ENCODE measurements around the gene MAP2K3. TPM values are rescaled to one million over a fixed set of nuclear protein-coding genes. Genes with fewer than 3 reads are reported as not detected.
"Not testable (repeated sequence)": the region's sequence is repeated elsewhere in the genome, so short reads cannot be mapped to it uniquely, and the experiment has no call there.

MAP2K3 gene
- total and polyA plus RNA-seq, 8 donors, result 22.6 to 101 (median 40.9) TPM

DNA sequence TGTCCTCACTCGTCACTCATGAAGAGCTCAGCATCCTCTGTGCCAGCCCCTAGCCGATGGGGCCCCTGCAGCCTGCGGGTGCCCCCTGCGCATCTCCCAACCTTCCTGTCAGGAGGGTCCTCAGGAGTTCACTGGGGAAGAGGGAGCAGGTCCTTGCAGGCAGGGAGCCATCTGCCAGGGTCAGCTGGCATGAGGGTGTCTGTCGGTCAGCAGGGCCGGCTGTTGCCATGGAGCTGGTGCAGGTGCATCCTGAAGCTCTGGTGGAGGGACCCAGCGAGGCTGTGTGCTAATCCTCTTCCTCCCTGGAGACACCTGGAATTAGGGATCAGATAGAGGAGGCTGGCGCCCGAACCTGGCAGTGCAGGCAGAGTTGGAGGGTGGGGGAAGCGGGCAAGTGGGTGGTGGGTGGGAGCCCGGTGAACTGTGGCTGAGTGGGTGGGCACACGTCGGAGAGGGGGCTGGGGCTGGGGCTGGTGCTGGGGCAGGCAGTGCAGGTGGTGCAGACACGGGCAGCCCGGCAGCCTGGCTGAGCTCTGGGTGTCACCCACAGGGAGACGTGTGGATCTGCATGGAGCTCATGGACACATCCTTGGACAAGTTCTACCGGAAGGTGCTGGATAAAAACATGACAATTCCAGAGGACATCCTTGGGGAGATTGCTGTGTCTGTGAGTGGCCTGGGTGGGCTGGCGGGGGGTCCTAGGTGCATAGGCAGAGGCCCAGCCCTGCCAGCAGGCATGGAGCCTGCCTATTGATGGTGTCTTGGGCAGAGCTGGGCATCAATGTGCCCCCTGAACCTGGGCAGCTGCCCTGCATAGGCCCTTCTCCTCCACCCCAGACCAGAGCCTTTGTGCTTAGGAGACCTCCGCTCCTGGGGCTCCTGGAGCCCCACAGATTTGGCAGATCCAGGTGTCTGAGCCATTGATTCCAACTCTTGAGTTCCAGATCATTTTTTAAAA, 17.4 kb downstream of the MAP2K3 start:
- H3K9me3 ChIP-seq, result no peaks in the 10 kb centered on the region
- intact Hi-C loops (cut with DNase I; ENCODE audit: low total_unique reads), result no loop called here
- H3K36me3 ChIP-seq, result peaks cover 80 to 92% (median 86%) of the 10 kb centered on the region in 4 donors
- peaks cover 0 to 10% (median 5%) of the 10 kb centered on the region in 4 donors for H3K4me1 ChIP-seq
- peak in 1 of 2 donors; percentile 29 for DNase-seq
- whole genome bisulfite sequencing, 5 donors, result 64 to 73% (median 70%) methylated on average over 19 of the region's 19 CpGs
- H3K27me3 ChIP-seq, result no peaks in the 10 kb centered on the region
- TF ChIP-seq POLR2AphosphoS5 (IDR thresholded peaks at IDR 0.05), result no peak
- no peak for TF ChIP-seq POLR2A (IDR thresholded peaks at IDR 0.05)
- TF ChIP-seq EP300 (IDR thresholded peaks at IDR 0.05), result no peak
- TF ChIP-seq, protein P1, sequence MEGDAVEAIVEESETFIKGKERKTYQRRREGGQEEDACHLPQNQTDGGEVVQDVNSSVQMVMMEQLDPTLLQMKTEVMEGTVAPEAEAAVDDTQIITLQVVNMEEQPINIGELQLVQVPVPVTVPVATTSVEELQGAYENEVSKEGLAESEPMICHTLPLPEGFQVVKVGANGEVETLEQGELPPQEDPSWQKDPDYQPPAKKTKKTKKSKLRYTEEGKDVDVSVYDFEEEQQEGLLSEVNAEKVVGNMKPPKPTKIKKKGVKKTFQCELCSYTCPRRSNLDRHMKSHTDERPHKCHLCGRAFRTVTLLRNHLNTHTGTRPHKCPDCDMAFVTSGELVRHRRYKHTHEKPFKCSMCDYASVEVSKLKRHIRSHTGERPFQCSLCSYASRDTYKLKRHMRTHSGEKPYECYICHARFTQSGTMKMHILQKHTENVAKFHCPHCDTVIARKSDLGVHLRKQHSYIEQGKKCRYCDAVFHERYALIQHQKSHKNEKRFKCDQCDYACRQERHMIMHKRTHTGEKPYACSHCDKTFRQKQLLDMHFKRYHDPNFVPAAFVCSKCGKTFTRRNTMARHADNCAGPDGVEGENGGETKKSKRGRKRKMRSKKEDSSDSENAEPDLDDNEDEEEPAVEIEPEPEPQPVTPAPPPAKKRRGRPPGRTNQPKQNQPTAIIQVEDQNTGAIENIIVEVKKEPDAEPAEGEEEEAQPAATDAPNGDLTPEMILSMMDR (IDR thresholded peaks at IDR 0.05), result no peak
- no peak overlapping the region for H3K4me3 ChIP-seq
- H3K27ac ChIP-seq, result no peak overlapping the region

DNA sequence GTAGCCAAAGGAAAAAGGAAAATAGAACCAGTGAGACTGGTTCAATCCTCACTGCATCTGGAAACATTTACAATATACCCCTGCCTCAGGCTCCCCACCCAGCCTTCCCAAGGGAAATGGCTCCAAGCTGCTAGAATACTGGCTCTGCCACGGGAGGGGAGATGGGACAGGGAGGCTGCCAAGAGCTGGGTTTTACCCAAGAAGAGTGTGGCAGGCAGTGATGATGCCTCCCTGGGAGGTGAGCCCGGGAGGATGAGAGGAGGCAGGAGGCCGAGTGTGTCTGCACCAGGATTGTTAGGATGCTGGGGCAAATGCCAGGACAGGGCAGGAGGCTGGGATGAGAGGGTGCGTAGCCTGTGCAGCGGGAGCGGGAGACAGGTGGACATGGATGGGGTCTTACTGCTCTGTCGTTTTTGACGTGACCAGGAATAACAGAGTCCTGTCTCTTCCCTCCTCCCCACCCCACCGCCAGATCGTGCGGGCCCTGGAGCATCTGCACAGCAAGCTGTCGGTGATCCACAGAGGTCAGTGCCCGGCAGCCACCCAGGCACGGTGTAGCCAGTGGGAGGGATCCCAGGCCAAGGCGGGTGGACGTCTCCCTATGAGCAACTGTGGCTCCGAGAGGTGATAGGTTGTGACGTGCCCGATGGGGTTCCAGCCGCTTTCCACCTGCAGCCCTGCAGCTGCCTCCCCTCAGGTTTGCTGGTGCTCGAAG, 18.4 kb downstream of the MAP2K3 start:
- no peak for TF ChIP-seq POLR2AphosphoS5 (IDR thresholded peaks at IDR 0.05)
- TF ChIP-seq, protein P1 (IDR thresholded peaks at IDR 0.05), result no peak
- no peak for TF ChIP-seq EP300 (IDR thresholded peaks at IDR 0.05)
- TF ChIP-seq POLR2A (IDR thresholded peaks at IDR 0.05), result no peak
- Histone ChIP-seq H3K27ac (no peak overlapping the region), H3K4me3 (no peak overlapping the region), H3K9me3 (no peaks in the 10 kb centered on the region), H3K36me3 (peaks cover 82 to 98% (median 95%) of the 10 kb centered on the region in 4 donors), H3K27me3 (no peaks in the 10 kb centered on the region), H3K4me1 (no peaks in the 10 kb centered on the region)
- intact Hi-C loops (cut with DNase I; ENCODE audit: low total_unique reads), result no loop called here
- WGBS, 5 donors, result 66 to 69% (median 69%) methylated on average over 21 of the region's 21 CpGs
- DNase-seq, result peak in 1 of 2 donors; percentile 3

DNA sequence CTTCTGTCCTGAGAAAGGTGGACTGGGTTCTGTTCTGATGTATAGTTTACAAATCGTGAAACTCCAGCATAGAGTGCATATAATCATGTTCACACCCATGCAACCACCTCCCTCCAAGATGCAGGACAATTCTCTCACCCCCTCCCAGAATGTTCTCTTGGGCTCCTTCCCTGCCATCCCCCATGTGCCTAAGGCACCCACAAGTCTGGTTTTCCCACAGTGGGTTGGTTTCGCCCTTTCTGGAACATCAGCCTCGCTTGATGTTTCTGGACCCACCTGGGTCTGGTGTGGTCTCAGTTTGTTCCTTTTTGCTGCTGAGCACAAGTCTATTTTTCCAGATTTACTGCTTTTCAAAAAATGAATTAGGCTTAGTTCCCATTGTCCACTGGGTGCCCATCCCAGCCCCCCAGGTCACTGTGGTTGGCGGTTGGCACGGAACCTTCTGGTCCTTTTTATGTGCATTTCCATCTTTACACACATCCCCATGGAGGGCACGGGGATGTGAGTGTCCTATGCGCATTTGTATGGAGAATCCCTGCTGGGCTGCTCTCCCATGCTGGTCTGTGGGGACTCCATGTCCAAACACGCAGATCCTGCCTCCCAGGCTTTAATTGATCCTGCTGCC, 19.0 kb downstream of the MAP2K3 start:
- Histone ChIP-seq H3K9me3 (peaks cover 0 to 5% (median 3%) of the 10 kb centered on the region in 4 donors), H3K4me3 (no peak overlapping the region), H3K4me1 (no peaks in the 10 kb centered on the region), H3K27me3 (no peaks in the 10 kb centered on the region), H3K27ac (no peak overlapping the region), H3K36me3 (peaks cover 78 to 98% (median 97%) of the 10 kb centered on the region in 4 donors)
- intact Hi-C loops (cut with DNase I; ENCODE audit: low total_unique reads), result no loop called here
- TF ChIP-seq POLR2A (IDR thresholded peaks at IDR 0.05), result no peak
- no peak for TF ChIP-seq EP300 (IDR thresholded peaks at IDR 0.05)
- no peak for TF ChIP-seq POLR2AphosphoS5 (IDR thresholded peaks at IDR 0.05)
- TF ChIP-seq, protein P1 (IDR thresholded peaks at IDR 0.05), result no peak
- DNase-seq, result peak in 1 of 2 donors; percentile 2
- 82 to 91% (median 88%) methylated on average over 8 of the region's 8 CpGs for WGBS, 5 donors

DNA sequence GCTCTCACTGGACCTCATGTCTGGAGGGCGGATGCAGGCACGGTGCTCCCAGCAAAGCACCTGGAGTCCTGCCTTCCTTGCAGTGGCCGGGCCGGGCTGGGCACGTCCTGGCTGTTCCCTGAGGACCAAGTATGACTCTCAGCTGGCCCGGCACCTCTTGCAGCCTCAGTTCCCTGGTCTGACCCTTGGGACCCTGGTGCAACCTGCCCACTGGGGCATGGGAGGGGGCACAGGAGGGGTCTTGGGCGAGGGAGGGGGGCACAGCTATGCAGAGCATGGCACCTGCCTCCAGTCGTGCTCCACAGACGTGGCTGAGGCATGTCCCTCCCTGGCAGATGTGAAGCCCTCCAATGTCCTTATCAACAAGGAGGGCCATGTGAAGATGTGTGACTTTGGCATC, 19.6 kb downstream of the MAP2K3 start:
- Histone ChIP-seq H3K27ac (no peak overlapping the region), H3K27me3 (no peaks in the 10 kb centered on the region), H3K9me3 (peaks cover 4 to 10% (median 9%) of the 10 kb centered on the region in 4 donors), H3K4me1 (no peaks in the 10 kb centered on the region), H3K4me3 (no peak overlapping the region), H3K36me3 (peaks cover 78 to 98% (median 97%) of the 10 kb centered on the region in 4 donors)
- intact Hi-C loops (cut with DNase I; ENCODE audit: low total_unique reads), result no loop called here
- WGBS, 5 donors, result 73 to 79% (median 75%) methylated on average over 9 of the region's 9 CpGs
- TF ChIP-seq, protein P1 (IDR thresholded peaks at IDR 0.05), result no peak
- TF ChIP-seq POLR2A (IDR thresholded peaks at IDR 0.05), result no peak
- no peak for TF ChIP-seq EP300 (IDR thresholded peaks at IDR 0.05)
- no peak for TF ChIP-seq POLR2AphosphoS5 (IDR thresholded peaks at IDR 0.05)
- DNase-seq, result peak in 1 of 2 donors; percentile 3

DNA sequence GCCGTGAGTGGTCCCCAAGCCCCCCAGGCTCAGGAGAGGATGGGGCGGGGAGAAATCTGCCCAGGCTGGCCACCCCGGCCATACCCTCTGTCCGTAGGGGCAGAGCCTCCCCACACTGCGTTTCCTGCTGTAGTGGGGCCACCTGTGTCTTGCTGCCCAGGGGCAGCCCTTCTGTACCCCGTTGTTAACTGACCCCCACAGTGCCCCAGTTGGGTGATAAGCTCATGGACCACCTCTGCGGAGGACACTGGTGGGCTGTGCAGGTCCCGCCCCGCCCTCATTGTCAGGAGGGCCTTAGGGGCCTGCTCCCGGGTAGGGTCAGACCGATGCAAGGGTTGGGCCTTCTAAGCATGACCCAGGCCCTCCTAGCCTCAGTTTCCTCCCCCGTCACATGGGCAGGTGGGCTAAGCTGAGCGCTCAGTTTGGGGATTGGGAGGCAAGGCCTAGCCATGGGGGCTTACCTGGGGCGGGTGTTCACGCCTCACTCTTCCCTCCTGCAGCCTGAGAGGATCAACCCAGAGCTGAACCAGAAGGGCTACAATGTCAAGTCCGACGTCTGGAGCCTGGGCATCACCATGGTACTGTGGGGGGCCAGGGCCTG, 20.1 kb downstream of the MAP2K3 start:
- peak in 1 of 2 donors; percentile 2 for DNase-seq
- H3K4me3 ChIP-seq; H3K27me3 ChIP-seq; H3K4me1 ChIP-seq; H3K27ac ChIP-seq; intact Hi-C loops (cut with DNase I; ENCODE audit: low total_unique reads): not testable (repeated sequence)
- Histone ChIP-seq H3K36me3 (peaks cover 78 to 98% (median 97%) of the 10 kb centered on the region in 4 donors), H3K9me3 (peaks cover 4 to 12% (median 10%) of the 10 kb centered on the region in 4 donors)
- 83 to 88% (median 86%) methylated on average over 13 to 17 of the region's 17 CpGs for WGBS, 5 donors

Measured in stomach (tissue), 9 donors.